Posterior vena cava (tissue), 2 donors: ENCODE results near the gene MACROD2. TPM values are rescaled to one million over a fixed set of nuclear protein-coding genes. Genes with fewer than 3 reads are reported as not detected.
"Not testable (repeated sequence)": the region's sequence is repeated elsewhere in the genome, so short reads cannot be mapped to it uniquely, and the experiment has no call there.

Experiments used
- DNase-seq: peaks from one replicate; pipeline ENCODE4 v3.0.0-alpha.2; 2020; ENCODE audit warnings: low spot score
- intact Hi-C, 2 donors: fragments of 100-400 bp; cut with DNase I; formaldehyde crosslinking; loops; one replicate each; pipeline versions ENCODE4 v1.14.1 to v1.14.2; 2022 to 2023
- total RNA-seq, 2 donors: library from RNA; stranded (reverse); fragmentation: NEBNext Ultra II Directional; extraction: Animal tissue kit (Norgen Biotek cat#: 25700); gene quantifications; one replicate each; pipeline ENCODE4 v1.2.1, GENCODE V29; 2021
- donor health status: DM: yes; HTN: yes; CAD: no.
- donor health status: DM: yes; HTN: yes; CAD: no.

The MACROD2 gene
- total RNA-seq, 2 donors from 2014 or later, result 15.5 to 25.5 TPM

GRCh38 chr20:14957402-14957801 is 962.1 kb downstream of the MACROD2 start:
- DNase-seq, result no peak
- intact Hi-C loops, result no loop called here

DNA sequence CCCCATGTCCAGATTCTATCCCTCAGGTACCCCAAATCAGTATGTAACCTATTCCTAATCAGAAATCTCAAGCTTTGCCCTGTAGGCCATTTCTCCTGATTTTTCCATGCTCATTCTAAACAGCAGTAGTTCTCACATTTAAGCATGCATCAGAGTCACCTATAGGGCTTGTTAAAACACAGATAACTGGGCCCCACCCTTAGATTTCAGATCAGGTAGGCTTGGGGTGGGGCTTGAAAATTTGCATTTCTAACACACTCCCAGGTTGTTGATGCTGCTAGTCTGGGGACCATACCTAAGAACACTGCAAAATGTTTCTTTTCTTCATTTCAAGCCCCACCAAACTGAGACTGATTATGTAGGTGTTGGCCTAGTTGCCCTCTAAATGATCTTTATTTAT is 963.3 kb downstream of the MACROD2 start:
- no peak for DNase-seq
- intact Hi-C loops, result no loop called here

- intact Hi-C loops, result no loop called here
- DNase-seq, result no peak
Observed at GRCh38 chr20:14959506-14960475, 964.5 kb downstream of the MACROD2 start.

DNA sequence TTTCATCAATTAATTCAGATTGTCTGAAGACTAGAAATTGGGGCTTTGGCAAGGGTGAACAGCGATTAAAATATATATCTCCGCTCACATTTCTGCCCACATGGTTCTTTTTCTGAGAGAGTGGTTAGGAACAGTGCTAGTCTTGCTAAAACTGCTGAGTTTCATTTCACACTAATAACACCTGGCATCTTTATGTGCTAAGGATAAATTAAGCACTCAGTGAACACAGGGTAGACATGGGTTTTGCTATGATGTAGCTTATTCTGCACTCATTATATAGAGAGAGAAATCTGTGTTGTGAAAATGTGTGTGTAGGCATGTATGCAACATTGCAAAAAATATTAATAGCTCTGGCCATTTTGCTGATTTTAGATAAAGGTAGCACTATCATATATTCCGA is 965.5 kb downstream of the MACROD2 start:
- intact Hi-C loops, result no loop called here
- DNase-seq, result no peak

DNA sequence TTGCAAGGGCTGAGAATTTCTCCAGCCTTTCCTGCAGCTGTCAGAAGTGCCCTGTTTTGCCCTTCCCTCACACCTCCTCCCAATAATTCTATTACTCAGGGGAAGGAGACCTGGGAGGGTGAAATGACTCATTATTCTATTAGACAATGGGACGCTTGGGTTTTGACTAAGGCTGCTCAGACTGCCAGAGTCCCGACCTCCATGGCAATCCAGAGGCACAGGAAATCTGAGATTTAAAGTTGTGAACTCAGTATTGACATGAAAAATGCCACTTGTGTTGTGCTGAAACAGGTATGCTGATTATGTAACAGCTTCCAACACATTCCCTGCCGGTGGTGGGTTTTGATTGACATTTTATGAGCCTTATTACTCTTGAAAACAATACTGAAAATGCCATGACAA is 967.9 kb downstream of the MACROD2 start:
- DNase-seq, result no peak
- intact Hi-C loops, result no loop called here

DNA sequence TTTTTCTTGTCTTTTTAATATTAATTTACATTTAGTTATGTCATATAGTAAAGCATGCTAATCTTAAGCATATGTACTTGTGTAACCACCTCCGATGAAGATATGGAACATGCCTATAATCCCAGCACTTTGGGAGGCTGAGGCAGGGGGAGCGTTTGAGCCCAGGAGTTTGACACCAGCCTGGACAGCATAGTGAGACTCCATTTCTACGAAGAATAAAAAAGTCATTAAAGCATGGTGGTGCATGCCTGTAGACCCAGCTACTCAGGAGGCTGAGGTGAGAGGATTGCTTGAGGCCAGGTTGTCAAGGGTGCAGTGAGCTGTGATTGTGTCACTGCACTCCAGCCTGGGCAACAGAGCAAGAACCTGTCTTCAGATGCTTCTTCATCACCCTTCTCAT is 970.9 kb downstream of the MACROD2 start:
- intact Hi-C loops, result no loop called here
- DNase-seq, result no peak

DNA sequence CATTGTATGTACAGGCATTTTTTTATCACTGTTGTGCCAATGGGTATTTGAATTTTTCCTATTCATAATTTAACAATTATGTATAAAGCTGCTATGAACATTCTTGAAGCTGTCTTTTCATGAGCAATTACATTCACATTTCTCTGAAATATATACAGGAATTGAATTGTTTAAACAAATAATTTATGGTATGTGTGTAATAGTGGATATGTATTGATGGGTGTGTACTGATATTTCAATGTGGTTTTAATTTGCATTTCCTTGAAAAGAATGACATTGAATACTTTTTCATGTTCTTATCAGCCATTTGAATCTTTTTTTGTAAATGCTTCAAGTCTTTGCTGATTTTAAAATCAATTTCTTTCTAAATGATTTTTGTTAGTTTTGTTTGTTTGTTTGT is 971.5 kb downstream of the MACROD2 start:
- DNase-seq, result no peak
- intact Hi-C loops, result no loop called here

GRCh38 chr20:14972256-14972655 is 976.9 kb downstream of the MACROD2 start:
- no peak for DNase-seq
- intact Hi-C loops, result no loop called here

GRCh38 chr20:14972690-14973089 is 977.4 kb downstream of the MACROD2 start:
- intact Hi-C loops, result no loop called here

DNA sequence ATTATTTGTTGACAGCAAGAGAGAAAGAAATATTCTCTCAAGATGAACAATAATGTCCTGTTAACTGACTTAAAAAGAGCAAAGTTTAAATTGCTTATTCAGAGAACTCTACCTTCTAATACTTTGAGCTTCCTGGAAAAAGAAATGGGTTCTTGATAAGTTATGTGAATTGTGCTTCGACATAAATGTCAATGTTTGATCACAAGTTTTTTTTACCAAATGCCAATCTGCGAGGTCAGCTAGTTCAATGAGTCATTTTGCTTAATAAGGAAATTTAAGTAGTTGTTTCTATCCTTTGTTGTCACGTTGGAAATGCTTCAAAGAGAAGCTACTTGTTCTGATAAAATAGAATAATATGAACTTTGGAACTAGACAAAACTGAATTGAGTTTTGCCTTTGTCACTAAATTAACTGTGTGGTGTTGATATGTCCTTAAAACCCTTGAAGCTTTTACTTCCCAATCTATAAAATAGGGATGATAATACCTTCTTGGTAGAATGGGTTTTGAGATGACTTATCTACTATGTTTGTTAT is 984.2 kb downstream of the MACROD2 start:
- intact Hi-C loops, result no loop called here
- no peak for DNase-seq

More at GRCh38 chr20:14972690-14973089, 977.4 kb downstream of the MACROD2 start:
- DNase-seq, result no peak

- intact Hi-C loops, DNase-seq: not testable (repeated sequence)
Observed at GRCh38 chr20:14981486-14981885, 986.2 kb downstream of the MACROD2 start.

DNA sequence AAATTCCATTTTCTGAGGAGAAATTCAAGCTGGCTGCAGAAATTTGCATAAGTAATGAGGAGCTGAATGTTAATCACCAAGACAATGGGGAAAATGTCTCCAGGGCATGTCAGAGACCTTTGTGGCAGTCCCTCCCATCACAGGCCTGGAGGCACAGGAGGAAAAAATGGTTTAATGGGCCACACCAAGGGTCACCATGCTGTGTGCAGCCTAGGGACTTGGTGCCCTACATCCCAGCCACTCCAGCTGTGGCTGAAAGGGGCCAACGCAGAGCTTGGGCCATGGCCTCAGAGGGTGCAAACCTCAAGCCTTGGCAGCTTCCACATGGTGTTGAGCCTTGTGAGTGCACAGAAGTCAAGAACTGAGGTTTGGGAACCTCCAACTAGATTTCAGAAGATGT is 987.0 kb downstream of the MACROD2 start:
- DNase-seq, intact Hi-C loops: not testable (repeated sequence)

DNA sequence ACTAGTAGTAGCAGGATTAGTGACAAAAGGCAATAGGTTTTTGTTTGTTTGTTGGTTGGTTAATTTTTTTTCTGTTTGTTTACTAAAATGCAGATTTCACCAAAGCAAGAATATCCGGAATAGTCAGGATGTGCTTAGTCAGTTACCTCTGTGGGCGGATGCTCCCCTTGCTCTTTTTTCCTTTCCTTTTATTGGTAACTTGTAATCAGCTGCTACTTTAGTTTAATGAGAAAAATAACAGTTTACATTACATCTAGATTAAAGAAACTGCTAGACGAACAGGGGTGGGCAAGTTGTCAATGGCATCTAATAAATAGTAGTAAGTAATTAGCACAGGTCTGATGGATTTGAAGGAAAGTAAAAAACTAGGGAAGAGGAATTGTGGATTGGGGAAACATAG is 989.0 kb downstream of the MACROD2 start:
- DNase-seq, result no peak
- intact Hi-C loops, result no loop called here

- no peak for DNase-seq
- intact Hi-C loops, result no loop called here
Observed at GRCh38 chr20:14984768-14985622, 989.7 kb downstream of the MACROD2 start.

DNA sequence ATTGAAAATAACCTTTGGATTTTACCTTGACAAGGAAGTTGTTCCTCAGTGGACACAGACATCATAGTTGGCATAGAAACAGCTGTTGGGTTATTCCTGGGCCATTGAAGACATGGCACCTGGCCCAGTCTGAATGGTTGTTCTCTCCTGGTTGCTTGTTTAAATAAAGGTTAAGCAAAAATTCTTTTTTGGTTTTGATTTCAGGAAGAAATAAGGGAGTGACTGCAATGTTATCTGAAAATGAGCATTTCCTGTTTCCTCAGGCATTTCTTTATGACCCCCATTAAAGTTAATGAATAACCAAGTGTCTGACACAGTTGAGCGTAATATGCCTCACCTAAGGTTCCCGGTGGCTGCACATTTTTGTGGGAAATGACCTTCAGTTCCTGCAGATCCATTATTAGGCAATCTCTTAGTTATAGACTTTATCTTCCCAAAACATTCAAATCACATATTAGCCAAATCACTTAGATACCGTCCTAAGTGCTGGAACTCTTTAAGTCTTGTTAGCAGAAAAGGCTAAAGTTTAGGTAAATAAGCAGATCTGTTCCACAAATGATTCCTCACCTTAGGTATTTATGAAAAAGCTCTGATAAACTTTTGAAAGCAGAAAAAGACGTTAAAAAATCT is 990.8 kb downstream of the MACROD2 start:
- no peak for DNase-seq
- intact Hi-C loops, result no loop called here

- DNase-seq, result no peak
- intact Hi-C loops, result no loop called here
Observed at GRCh38 chr20:14986656-14987055, 991.3 kb downstream of the MACROD2 start.

- intact Hi-C loops, result loop anchor here in 1 of 2 donors (10.0 kb wide), 1 partner anchor 1655 kb away; no protein-coding TSS in a partner anchor
- DNase-seq, result no peak
Observed at GRCh38 chr20:14989535-14990290, 994.4 kb downstream of the MACROD2 start.

DNA sequence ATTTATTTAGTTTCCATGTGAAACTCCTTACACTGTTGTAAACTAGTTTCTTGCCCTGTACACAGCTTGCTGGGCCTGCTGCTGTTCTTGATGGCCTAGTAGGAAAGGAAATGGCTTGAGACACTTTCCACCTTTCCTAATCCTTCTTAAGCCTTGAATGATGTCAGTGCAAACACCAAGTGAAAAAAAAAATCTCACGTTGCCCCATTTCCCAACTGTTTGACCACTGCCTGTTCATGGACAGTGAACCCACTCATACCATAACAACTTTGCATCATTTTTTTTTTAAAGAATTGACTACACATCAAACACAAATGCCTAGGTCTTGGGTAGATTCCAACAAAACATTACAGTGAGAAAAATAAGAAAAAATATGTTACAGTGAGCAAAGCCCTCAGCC is 995.7 kb downstream of the MACROD2 start:
- intact Hi-C loops, result loop anchor here in 1 of 2 donors (10.0 kb wide), 1 partner anchor 1656 kb away; no protein-coding TSS in a partner anchor
- no peak for DNase-seq
